HG02610 (cell line): ENCODE measurements around the gene OR4D11.
"Not testable (repeated sequence)": the region's sequence is repeated elsewhere in the genome, so short reads cannot be mapped to it uniquely, and the experiment has no call there.

ENCODE experiments used
- ATAC-seq: cut with Tn5 transposase; IDR thresholded peaks from one replicate; pipeline ENCODE4 v1.9.1; 2021; ENCODE audit warnings: mild to moderate bottlenecking, moderate library complexity; ENCODE audit not compliant: unreplicated experiment

Gene OR4D11

GRCh38 chr11:59547605-59548308 is 44.4 kb downstream of the OR4D11 start:
- ATAC-seq = not testable (repeated sequence)

GRCh38 chr11:59548309-59548656 is 44.9 kb downstream of the OR4D11 start:
- ATAC-seq = no peak

- peak; percentile 94 for ATAC-seq
These were observed 47.0 kb downstream of the OR4D11 start for GRCh38 chr11:59550368-59550841.

- peak; percentile 28 for ATAC-seq
These were observed 47.7 kb downstream of the OR4D11 start for GRCh38 chr11:59550842-59551658.

DNA sequence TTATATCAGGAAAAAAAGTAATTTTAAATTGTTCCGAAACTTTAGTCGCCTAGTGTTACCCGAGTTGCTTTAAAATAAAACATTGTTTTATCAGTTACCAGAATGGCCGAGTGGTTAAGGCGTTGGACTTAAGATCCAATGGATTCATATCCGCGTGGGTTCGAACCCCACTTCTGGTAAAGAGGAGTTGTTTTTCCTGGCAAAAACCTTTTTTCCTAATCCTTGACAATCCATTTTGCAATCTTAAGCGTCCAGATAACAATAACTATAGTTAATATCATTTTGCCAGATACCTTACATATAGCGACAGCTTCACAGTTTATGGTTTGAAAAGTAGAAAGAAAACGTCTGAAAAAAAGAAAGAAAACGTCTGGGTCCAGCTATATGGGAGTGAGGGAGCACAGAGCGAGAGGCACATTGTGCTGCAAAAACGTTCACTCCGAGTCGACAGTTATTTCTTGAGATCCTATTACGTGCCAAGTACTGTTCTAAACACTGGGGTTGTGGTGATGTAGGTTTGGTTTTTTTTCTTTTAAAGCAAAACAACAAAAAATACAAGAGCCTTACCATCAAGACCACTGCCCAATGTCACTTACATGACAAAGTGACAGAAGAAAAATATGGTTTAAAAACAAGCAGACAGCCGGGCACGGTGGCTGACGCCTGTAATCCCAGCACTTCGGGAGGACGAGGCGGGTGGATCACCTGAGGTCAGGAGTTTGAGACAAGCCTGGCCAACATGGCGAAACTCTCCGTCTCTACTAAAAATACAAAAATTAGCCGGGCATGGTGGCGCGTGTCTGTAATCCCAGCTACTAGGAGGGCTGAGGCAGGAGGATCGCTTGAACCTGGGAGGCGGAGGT is 48.5 kb downstream of the OR4D11 start:
- ATAC-seq = no peak

GRCh38 chr11:59552844-59553243 is 49.5 kb downstream of the OR4D11 start:
- ATAC-seq = no peak

DNA sequence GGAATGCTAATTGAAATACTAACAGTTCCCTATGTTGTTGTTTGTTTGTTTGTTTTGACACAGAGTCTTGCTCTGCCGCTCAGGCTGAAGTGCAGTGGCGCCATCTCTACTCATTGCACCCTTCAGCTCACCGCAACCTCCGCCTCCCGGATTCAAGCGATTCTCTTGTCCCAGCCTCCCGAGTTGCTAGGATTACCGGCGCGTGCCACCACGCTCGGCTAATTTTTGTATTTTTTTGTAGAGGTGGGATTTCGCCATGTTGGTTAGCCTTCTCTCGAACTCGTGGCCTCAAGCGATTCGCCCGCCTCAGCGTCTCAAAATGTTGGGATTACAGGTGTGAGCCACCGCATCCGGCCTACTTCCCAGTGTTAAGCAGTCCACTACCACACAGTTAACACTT is 49.9 kb downstream of the OR4D11 start:
- ATAC-seq = no peak
